ENCODE data around the gene RGP1.

The RGP1 gene

GRCh38 chr9:35748242-35748857 is 737 bp upstream of the RGP1 start:
- Histone ChIP-seq H3F3A (ENCODE audit: control insufficient read depth, insufficient read depth) (peaks cover 5% of the 10 kb centered on the region; the same call in 1 of the 2 replicates), H4K20me1 (ENCODE audit: control insufficient read depth, insufficient read depth, low read depth, low read length) (no peaks in the 10 kb centered on the region), H3K4me2 (ENCODE audit: low read length) (peak overlapping the region; percentile 90), H3K27ac (ENCODE audit: low read depth, low read length) (peak overlapping the region; percentile 46; the same call in 1 of the 2 replicates), H3K9me2 (replicated peaks; ENCODE audit: control insufficient read depth, low read length) (no peaks in the 10 kb centered on the region), H3K36me3 (ENCODE audit: control insufficient read depth, low read length) (peaks cover 43% of the 10 kb centered on the region), H3K4me3 (ENCODE audit: low read length) (peak overlapping the region; percentile 90), H3K4me1 (ENCODE audit: control insufficient read depth, low read length) (peaks cover 42% of the 10 kb centered on the region), H3K9me3 (ENCODE audit: control insufficient read depth, insufficient read depth, low read length) (no peaks in the 10 kb centered on the region), H3K79me2 (ENCODE audit: control insufficient read depth, low read length) (peaks cover 43% of the 10 kb centered on the region), H3K27me3 (ENCODE audit: control insufficient read depth, low read length) (no peaks in the 10 kb centered on the region)
- no peak for TF ChIP-seq CTCF (IDR thresholded peaks at IDR 0.05; ENCODE audit: low read depth, low read length, poor library complexity, severe bottlenecking)
- no peak for TF ChIP-seq EZH2phosphoT487 (IDR thresholded peaks at IDR 0.05; ENCODE audit: borderline replicate concordance, low read length)

GRCh38 chr9:35749515-35750255 is 598 bp downstream of the RGP1 start:
- H3K9me2 ChIP-seq (replicated peaks; ENCODE audit: control insufficient read depth, low read length) = no peaks in the 10 kb centered on the region
- peaks cover 43% of the 10 kb centered on the region for H3K79me2 ChIP-seq (ENCODE audit: control insufficient read depth, low read length)
- H4K20me1 ChIP-seq (ENCODE audit: control insufficient read depth, insufficient read depth, low read depth, low read length) = no peaks in the 10 kb centered on the region
- H3K27ac ChIP-seq (ENCODE audit: low read depth, low read length) = peak overlapping the region; percentile 46
- H3K4me3 ChIP-seq (ENCODE audit: low read length) = peak overlapping the region; percentile 90
- peaks cover 38% of the 10 kb centered on the region for H3K36me3 ChIP-seq (ENCODE audit: control insufficient read depth, low read length)
- no peaks in the 10 kb centered on the region for H3K9me3 ChIP-seq (ENCODE audit: control insufficient read depth, insufficient read depth, low read length)
- TF ChIP-seq EZH2phosphoT487 (IDR thresholded peaks at IDR 0.05; ENCODE audit: borderline replicate concordance, low read length) = no peak
- no peak for TF ChIP-seq CTCF (IDR thresholded peaks at IDR 0.05; ENCODE audit: low read depth, low read length, poor library complexity, severe bottlenecking)
- peaks cover 5% of the 10 kb centered on the region; the same call in 1 of the 2 replicates for H3F3A ChIP-seq (ENCODE audit: control insufficient read depth, insufficient read depth)
- no peaks in the 10 kb centered on the region for H3K27me3 ChIP-seq (ENCODE audit: control insufficient read depth, low read length)
- H3K4me1 ChIP-seq (ENCODE audit: control insufficient read depth, low read length) = peaks cover 42% of the 10 kb centered on the region
- peak overlapping the region; percentile 90 for H3K4me2 ChIP-seq (ENCODE audit: low read length)

- H3K9me3 ChIP-seq (ENCODE audit: control insufficient read depth, insufficient read depth, low read length) = no peaks in the 10 kb centered on the region
- no peaks in the 10 kb centered on the region for H3K9me2 ChIP-seq (replicated peaks; ENCODE audit: control insufficient read depth, low read length)
- peak overlapping the region; percentile 46 for H3K27ac ChIP-seq (ENCODE audit: low read depth, low read length)
- H4K20me1 ChIP-seq (ENCODE audit: control insufficient read depth, insufficient read depth, low read depth, low read length) = no peaks in the 10 kb centered on the region
- TF ChIP-seq CTCF (IDR thresholded peaks at IDR 0.05; ENCODE audit: low read depth, low read length, poor library complexity, severe bottlenecking) (no peak), EZH2phosphoT487 (IDR thresholded peaks at IDR 0.05; ENCODE audit: borderline replicate concordance, low read length) (no peak)
- no peaks in the 10 kb centered on the region for H3K27me3 ChIP-seq (ENCODE audit: control insufficient read depth, low read length)
- H3K4me1 ChIP-seq (ENCODE audit: control insufficient read depth, low read length) = peaks cover 44% of the 10 kb centered on the region
- H3K36me3 ChIP-seq (ENCODE audit: control insufficient read depth, low read length) = peaks cover 41% of the 10 kb centered on the region
- peaks cover 43% of the 10 kb centered on the region for H3K79me2 ChIP-seq (ENCODE audit: control insufficient read depth, low read length)
- peak overlapping the region; percentile 90 for H3K4me2 ChIP-seq (ENCODE audit: low read length)
- peak overlapping the region; percentile 90 for H3K4me3 ChIP-seq (ENCODE audit: low read length)
- H3F3A ChIP-seq (ENCODE audit: control insufficient read depth, insufficient read depth) = 0 out of 2 replicates have a peak, but pooled peaks cover 5% of the 10 kb centered on the region
Observed at GRCh38 chr9:35750256-35750531, 1.1 kb downstream of the RGP1 start.

Data from DOHH2 (cell line).